Cardiac fibroblast (primary cell): Measurements from ENCODE around the gene ADAM30.

Experiments
- DNase-seq, 2 donors: peaks; one replicate each; pipeline versions ENCODE4 v3.0.0 to v3.0.0-alpha.2; 2010; ENCODE audit warnings: low read depth in 2 of 2
- H3K4me3 ChIP-seq, 2 donors: replicated peaks in 1 of 2; 1 replicate in 1 of 2; 2 replicates in 1 of 2; pipeline ENCODE4 v1.5.1; 2011; ENCODE audit warnings: low read depth in 2 of 2, low read length in 2 of 2, mild to moderate bottlenecking in 2 of 2, moderate library complexity in 1 of 2
- TF ChIP-seq, protein P1 (sequence below): IDR thresholded peaks from one replicate; pipeline ENCODE4 v1.5.1; 2011; ENCODE audit warnings: low read depth, mild to moderate bottlenecking, low read length, inconsistent platforms

The ADAM30 gene

DNA sequence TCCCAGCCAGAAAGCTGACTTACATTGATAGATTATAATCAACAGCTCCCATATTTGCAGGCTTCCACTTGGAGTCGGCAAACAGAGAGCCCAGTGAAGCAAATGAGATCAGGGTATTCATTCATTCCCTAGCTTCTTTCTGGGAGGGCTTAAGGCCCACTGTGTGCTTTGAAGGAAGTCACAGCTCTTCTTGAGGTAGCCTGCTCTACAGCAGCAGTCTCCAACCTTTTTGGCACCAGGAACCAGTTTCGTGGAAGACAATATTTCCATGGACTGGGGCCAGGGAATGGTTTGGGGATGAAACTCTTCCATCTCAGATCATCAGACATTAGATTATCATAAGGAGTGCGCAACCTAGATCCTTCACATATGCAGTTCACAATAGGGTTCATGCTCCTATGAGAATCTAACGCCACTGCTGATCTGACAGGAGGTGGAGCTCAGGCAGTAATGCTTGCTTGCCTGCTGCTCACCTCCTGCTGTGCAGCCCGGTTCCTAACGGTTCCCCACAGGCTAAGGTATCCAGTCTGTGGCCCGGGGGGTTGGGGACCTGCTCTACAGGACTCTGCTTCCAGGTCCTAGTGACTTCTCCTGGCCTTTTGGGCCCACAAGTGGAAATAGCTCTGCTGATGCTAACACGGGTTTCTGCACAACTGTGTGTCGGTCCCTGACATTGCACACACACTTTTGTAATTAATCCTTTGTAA is 13.7 kb upstream of the ADAM30 start:
- DNase-seq, result no peak
- TF ChIP-seq, protein P1, sequence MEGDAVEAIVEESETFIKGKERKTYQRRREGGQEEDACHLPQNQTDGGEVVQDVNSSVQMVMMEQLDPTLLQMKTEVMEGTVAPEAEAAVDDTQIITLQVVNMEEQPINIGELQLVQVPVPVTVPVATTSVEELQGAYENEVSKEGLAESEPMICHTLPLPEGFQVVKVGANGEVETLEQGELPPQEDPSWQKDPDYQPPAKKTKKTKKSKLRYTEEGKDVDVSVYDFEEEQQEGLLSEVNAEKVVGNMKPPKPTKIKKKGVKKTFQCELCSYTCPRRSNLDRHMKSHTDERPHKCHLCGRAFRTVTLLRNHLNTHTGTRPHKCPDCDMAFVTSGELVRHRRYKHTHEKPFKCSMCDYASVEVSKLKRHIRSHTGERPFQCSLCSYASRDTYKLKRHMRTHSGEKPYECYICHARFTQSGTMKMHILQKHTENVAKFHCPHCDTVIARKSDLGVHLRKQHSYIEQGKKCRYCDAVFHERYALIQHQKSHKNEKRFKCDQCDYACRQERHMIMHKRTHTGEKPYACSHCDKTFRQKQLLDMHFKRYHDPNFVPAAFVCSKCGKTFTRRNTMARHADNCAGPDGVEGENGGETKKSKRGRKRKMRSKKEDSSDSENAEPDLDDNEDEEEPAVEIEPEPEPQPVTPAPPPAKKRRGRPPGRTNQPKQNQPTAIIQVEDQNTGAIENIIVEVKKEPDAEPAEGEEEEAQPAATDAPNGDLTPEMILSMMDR, result no peak
- no peak overlapping the region for H3K4me3 ChIP-seq

DNA sequence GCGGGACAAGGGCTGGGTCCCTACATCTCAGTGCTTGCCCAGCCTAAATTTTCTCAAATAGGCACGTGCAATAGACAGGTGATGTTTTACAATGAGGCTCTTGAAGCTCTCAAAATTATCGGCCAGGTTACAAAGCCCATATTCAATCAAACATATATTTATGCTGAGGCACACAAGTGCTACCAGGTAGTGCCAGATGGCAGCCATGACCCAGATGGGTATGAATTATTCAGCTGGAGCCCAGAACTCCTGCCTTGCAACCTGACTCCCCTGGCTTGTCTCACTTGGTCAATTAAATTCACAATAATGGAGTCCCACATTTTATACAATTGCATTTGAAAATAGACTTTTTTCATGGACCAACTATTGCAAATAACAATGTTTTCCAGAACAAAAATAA is 12.3 kb upstream of the ADAM30 start:
- H3K4me3 ChIP-seq, result no peak overlapping the region
- DNase-seq, result no peak
- TF ChIP-seq, protein P1, result no peak

DNA sequence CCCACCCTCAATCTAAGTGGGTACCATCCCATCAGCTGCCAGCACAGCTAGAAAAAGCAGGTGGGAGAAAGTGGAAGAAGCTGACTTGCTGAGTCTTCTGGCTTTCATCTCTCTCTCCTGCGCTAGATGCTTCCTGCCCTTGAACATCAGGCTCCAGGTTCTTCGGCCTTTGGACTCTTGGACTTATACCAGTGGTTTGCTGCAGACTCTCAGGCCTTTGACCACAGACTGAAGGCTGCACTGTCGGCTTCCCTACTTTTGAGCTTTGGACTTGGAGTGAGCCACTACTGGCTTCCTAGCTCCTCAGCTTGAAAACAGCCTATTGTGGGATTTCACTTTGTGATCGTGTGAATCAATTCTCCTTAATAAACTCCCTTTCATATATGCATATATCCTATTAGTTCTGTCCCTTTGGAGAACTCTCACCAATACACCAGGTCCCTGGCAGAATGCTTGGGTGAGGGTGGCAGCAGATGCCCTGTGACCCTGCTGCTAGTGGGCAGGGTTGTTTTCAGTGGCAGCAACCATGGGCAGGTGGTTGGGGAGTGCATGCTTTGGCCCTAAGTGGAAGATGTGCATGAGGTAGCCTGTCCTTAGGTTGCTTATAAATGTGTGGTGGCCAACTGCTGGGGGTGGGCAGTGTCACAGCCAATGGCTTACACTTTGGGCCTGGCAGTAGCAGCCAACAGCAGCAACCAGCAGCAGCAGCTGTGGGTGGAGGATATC is 10.8 kb upstream of the ADAM30 start:
- no peak for DNase-seq
- H3K4me3 ChIP-seq, result no peak overlapping the region

DNA sequence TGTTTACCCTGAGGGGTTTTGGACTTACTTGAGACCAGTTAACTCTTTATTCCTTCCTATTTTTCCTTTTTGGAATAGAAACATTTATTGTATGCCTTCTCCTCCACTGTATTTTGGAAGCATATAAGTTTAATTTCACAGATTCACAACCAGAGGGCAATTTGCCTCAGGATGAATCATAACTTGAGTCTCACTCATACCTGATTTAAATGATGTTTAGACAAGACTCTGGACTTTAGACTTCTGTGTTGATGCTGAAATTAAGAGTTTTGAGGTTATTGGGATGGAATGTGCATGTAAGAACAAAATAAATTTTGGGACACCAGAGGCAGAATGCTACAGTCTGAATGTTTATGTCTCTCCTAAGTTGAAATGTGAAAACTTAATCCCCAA is 7.1 kb upstream of the ADAM30 start:
- no peak overlapping the region for H3K4me3 ChIP-seq
- TF ChIP-seq, protein P1, result no peak
- DNase-seq, result no peak

More for the DNA sequence above, 10.8 kb upstream of the ADAM30 start:
- TF ChIP-seq, protein P1, result no peak

DNA sequence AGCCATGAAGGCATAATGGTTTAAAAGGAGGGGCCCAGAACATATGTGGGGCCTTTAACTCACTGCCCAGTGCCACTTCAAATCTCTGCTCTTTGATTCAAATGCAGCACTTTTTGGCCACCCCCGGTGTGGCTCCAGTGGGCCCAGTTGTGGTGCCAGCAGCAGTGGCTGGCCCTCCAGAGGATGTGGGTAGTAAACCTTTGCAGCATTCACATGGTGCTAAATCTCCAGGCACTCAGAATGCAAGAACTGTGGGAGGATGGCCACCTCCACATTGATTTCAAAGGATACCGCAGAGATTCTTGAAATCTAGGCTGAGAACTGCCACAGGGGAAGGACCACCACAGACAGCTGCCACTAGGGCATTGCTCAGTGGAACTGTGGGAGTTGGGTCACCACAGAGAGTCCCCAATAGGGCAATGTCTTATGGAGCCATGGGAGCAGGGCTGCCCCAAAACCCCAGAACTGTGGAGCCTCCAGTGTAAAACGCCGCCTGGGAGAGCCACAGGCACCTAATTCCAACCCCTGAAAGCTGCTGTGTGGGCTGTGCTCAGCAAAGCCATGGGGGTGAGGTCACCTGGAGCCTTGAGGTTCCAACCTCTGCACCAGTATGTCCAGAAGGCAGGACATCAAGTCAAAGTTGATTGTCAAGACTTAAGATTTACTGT is 6.6 kb upstream of the ADAM30 start:
- TF ChIP-seq, protein P1, result no peak
- no peak for DNase-seq
- no peak overlapping the region for H3K4me3 ChIP-seq

DNA sequence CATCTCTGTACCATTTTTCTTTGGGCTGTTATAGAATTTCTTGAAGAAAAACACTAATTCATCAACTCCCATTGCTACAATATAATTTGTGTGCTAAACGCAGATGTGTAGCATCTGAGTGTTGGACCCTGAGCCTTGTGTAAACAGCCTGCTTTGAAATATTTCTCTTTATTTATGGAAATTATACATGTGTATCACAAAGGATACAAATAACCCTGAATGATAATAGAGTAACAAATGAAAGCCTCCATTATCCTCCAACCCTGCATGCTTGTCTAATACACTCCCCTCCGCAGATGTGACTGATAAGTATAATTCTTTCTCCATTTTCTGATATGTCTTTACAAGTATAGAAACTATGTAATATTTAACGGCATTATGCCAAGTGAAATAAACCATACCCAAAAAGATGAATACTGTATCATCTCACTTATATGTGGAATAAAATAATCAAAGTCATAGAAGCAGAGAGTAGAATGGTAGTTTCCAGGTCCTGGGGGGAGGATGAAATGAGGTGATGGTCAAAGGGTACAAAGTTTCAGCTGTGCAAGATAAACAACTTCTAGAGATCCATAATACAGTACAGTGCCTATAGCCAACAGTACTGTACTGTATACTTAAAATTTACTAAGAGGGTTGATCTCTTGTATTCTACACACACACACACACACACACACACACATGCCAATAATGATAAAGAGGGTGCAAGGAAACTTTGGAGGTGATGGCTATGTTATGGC is 2.8 kb upstream of the ADAM30 start:
- TF ChIP-seq, protein P1, result no peak
- no peak for DNase-seq
- no peak overlapping the region for H3K4me3 ChIP-seq
